Esophagus (tissue), 2 donors: ENCODE results near the gene ABHD4. TPM values are rescaled to one million over a fixed set of nuclear protein-coding genes. Genes with fewer than 3 reads are reported as not detected.
"Not testable (repeated sequence)": the region's sequence is repeated elsewhere in the genome, so short reads cannot be mapped to it uniquely, and the experiment has no call there.

ENCODE experiments used
- H3K27ac ChIP-seq, 2 donors: one replicate each; pipeline ENCODE4 v1.5.1; 2013; ENCODE audit warnings: low read depth in 2 of 2, mild to moderate bottlenecking in 2 of 2, inconsistent platforms in 1 of 2, low read length in 1 of 2, moderate library complexity in 1 of 2
- H3K27me3 ChIP-seq, 2 donors: one replicate each; pipeline ENCODE4 v1.6.1; 2013; ENCODE audit warnings: low read length in 2 of 2, control low read depth in 1 of 2, mild to moderate bottlenecking in 1 of 2; ENCODE audit not compliant: insufficient read depth in 2 of 2, control insufficient read depth in 1 of 2
- H3K36me3 ChIP-seq, 2 donors: one replicate each; pipeline ENCODE4 v1.6.1; 2013; ENCODE audit warnings: low read length in 1 of 2; ENCODE audit not compliant: control insufficient read depth in 2 of 2, insufficient read depth in 2 of 2
- H3K4me1 ChIP-seq, 2 donors: one replicate each; pipeline ENCODE4 v1.6.1; 2013; ENCODE audit warnings: low read length in 1 of 2; ENCODE audit not compliant: control insufficient read depth in 2 of 2, insufficient read depth in 2 of 2
- H3K4me3 ChIP-seq, 2 donors: one replicate each; pipeline ENCODE4 v1.5.1; 2013; ENCODE audit warnings: low read length in 2 of 2, mild to moderate bottlenecking in 2 of 2, low read depth in 1 of 2, moderate library complexity in 1 of 2
- H3K9me3 ChIP-seq, 2 donors: one replicate each; pipeline ENCODE4 v1.6.1; 2013; ENCODE audit warnings: mild to moderate bottlenecking in 2 of 2, low read depth in 1 of 2, low read length in 1 of 2, moderate library complexity in 1 of 2; ENCODE audit not compliant: control insufficient read depth in 2 of 2, insufficient read depth in 1 of 2
- WGBS, 2 donors: extraction: QIAGEN DNeasy Blood & Tissue Kit; methylation state at CpG; one replicate each; pipeline ENCODE4 v1.1.7; 2013; 5-methylcytosine and 5-hydroxymethylcytosine counted together
- polyA plus RNA-seq, 2 donors: library from polyadenylated mRNA; stranded (reverse); fragments of 200-250 nt; gene quantifications; one replicate each; pipeline ENCODE4 v1.2.3, GENCODE V29; 2013
- donor health status: healthy with polysubstance abuse.
- donor health status: Bipolar disorder and iron deficiency.

The ABHD4 gene
- polyA plus RNA-seq, 2 donors: 22.8 to 29.5 TPM

DNA sequence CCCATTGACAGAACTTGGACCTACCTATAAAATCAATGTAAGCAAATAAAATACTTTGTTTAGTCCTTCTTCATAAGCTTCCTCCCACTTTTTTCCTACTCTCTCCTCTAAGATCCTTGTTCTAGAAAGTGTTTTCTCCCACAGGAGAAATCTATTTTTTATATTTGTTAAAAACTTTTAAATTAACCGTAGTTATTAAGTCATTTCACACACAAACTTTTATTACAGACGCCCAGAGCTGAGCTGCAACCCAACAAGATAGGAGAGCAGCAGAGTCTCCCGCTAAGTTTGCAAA, 36.8 kb upstream of the ABHD4 start:
- Histone ChIP-seq H3K36me3 (no peaks in the 10 kb centered on the region), H3K27ac (peak overlapping the region; percentile 40 to 88), H3K4me1 (peaks cover 0 to 12% of the 10 kb centered on the region in 2 donors), H3K4me3 (no peak overlapping the region), H3K27me3 (no peaks in the 10 kb centered on the region), H3K9me3 (no peaks in the 10 kb centered on the region)
- WGBS, 2 donors: 38 to 46% methylated on average over 3 of the region's 3 CpGs

DNA sequence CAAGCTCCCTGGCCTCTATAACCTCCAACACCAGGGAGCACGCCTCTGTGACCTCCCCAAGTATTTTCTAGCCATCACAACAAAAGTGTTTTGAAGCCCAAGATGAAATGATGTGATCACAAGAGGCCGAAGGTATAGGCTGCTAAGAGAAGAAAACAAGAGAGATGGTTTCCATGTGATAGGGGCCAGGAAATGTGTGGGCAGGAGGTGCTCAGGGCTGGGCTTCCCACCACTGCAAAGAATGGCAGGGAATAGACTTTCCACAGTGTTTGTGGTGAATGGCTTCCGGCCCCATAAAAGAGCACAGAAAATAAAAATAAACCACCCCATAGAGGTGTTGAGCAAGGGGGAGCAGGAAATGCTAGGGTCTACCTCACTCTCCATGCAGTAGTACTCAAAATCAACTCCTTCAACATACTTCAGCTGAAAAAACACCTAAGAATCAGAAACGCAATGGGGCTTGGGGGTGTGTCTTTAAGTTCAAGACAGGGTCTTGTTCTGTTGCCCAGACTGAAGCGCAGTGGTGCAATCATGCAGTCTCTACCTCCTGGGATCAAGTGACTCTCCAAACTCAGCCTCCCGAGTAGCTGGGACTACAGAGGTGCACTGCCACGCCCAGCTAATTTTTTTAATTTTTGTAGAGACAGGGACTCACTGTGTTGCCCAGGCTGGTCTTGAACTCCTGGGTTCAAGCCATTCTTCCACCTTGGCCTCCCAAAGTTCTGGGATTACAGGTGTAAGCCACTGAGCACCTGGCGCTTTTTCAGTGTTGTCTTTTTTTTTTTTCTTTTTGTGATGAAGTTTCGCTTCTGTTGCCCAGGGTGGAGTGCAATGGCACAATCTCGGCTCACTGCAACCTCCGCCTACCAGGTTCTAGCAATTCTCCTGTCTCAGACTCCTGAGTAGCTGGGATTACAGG, 36.2 kb upstream of the ABHD4 start:
- H3K36me3 ChIP-seq: no peaks in the 10 kb centered on the region
- H3K4me1 ChIP-seq: peaks cover 0 to 14% of the 10 kb centered on the region in 2 donors
- peak overlapping the region; percentile 37 to 88 for H3K27ac ChIP-seq
- no peak overlapping the region for H3K4me3 ChIP-seq
- 59% methylated on average over 11 of the region's 11 CpGs for WGBS, 2 donors
- no peaks in the 10 kb centered on the region for H3K9me3 ChIP-seq
- no peaks in the 10 kb centered on the region for H3K27me3 ChIP-seq

- no peak overlapping the region for H3K4me3 ChIP-seq
- WGBS, 2 donors: 43 to 49% methylated on average over 5 of the region's 5 CpGs
- no peaks in the 10 kb centered on the region for H3K9me3 ChIP-seq
- peaks cover 0 to 11% of the 10 kb centered on the region in 2 donors for H3K4me1 ChIP-seq
- no peaks in the 10 kb centered on the region for H3K36me3 ChIP-seq
- no peaks in the 10 kb centered on the region for H3K27me3 ChIP-seq
- peak overlapping the region; percentile 69 to 84 for H3K27ac ChIP-seq
Measured at GRCh38 chr14:22563987-22564386, 34.1 kb upstream of the ABHD4 start.

- H3K4me3 ChIP-seq: no peak overlapping the region
- H3K27me3 ChIP-seq: no peaks in the 10 kb centered on the region
- H3K4me1 ChIP-seq: peaks cover 0 to 9% of the 10 kb centered on the region in 2 donors
- H3K36me3 ChIP-seq: no peaks in the 10 kb centered on the region
- 29 to 50% methylated on average over 1 of the region's 1 CpG for WGBS, 2 donors
- no peaks in the 10 kb centered on the region for H3K9me3 ChIP-seq
- peak overlapping the region; percentile 4 to 77 for H3K27ac ChIP-seq
Measured at GRCh38 chr14:22564463-22564862, 33.6 kb upstream of the ABHD4 start.

GRCh38 chr14:22565391-22565945, 32.6 kb upstream of the ABHD4 start:
- WGBS, 2 donors: 71 to 77% methylated on average over 3 of the region's 3 CpGs
- no peaks in the 10 kb centered on the region for H3K9me3 ChIP-seq
- H3K27ac ChIP-seq: peak overlapping the region; percentile 77 to 90
- peaks cover 0 to 8% of the 10 kb centered on the region in 2 donors for H3K4me1 ChIP-seq
- H3K27me3 ChIP-seq: no peaks in the 10 kb centered on the region
- no peak overlapping the region for H3K4me3 ChIP-seq
- H3K36me3 ChIP-seq: no peaks in the 10 kb centered on the region

DNA sequence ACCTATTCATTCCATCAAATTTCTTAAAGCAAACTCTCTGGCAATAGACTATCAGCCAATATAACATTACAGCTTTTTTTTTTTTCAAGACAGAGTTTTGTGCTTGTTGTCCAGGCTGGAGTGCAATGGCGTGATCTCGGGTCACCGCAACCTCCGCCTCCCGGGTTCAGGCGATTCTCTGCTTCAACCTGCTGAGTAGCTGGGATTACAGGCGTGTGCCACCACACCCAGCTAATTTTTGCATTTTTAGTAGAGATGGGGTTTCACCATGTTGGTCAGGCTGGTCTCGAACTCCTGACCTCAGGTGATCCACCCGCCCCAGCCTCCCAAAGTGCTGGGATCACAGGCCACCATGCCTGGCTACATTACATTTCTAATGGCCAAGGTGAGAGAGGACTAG, 31.8 kb upstream of the ABHD4 start:
- H3K4me1 ChIP-seq, H3K27me3 ChIP-seq, H3K9me3 ChIP-seq, H3K36me3 ChIP-seq, H3K4me3 ChIP-seq: not testable (repeated sequence)
- WGBS, 2 donors: 70 to 75% methylated on average over 9 of the region's 9 CpGs
- peak overlapping the region; percentile 24 to 55 for H3K27ac ChIP-seq

GRCh38 chr14:22566845-22567244, 31.3 kb upstream of the ABHD4 start:
- Histone ChIP-seq H3K27me3 (no peaks in the 10 kb centered on the region), H3K27ac (no peak overlapping the region), H3K9me3 (no peaks in the 10 kb centered on the region), H3K4me3 (no peak overlapping the region), H3K4me1 (peaks cover 0 to 7% of the 10 kb centered on the region in 2 donors), H3K36me3 (no peaks in the 10 kb centered on the region)
- WGBS, 2 donors: 61 to 74% methylated on average over 2 of the region's 2 CpGs

DNA sequence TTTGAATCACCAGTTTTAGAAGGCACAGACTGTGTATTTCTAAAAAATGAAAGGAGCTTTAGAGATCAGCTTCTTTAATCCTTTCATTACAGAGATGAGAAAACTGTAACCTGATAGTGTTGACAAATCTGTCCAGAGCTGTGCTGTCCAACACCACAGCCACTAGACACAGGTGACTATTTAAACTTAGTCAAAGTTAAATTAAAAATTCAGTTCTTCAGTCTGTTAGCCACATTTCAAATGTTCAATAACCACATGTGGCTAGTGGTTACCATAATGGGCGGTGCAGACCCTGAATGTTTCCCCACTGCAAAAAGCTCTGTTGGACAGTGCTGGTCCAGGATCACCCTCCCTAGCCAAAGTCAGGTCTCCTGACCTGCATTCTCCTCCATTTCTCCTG, 30.7 kb upstream of the ABHD4 start:
- no peaks in the 10 kb centered on the region for H3K9me3 ChIP-seq
- 87 to 89% methylated on average over 1 of the region's 1 CpG for WGBS, 2 donors
- H3K27me3 ChIP-seq: no peaks in the 10 kb centered on the region
- peaks cover 0 to 5% of the 10 kb centered on the region in 2 donors for H3K4me1 ChIP-seq
- H3K27ac ChIP-seq: peak overlapping the region in 1 of 2 donors; percentile 8
- peaks cover 0 to 2% of the 10 kb centered on the region in 2 donors for H3K36me3 ChIP-seq
- no peak overlapping the region for H3K4me3 ChIP-seq

GRCh38 chr14:22569106-22569736, 28.9 kb upstream of the ABHD4 start:
- peak overlapping the region in 1 of 2 donors; percentile 42 for H3K27ac ChIP-seq
- H3K27me3 ChIP-seq: no peaks in the 10 kb centered on the region
- peaks cover 0 to 5% of the 10 kb centered on the region in 2 donors for H3K4me1 ChIP-seq
- no peak overlapping the region for H3K4me3 ChIP-seq
- H3K9me3 ChIP-seq: no peaks in the 10 kb centered on the region
- peaks cover 5 to 6% of the 10 kb centered on the region in 2 donors for H3K36me3 ChIP-seq
- 78 to 82% methylated on average over 6 of the region's 6 CpGs for WGBS, 2 donors
